ENCODE results near the gene RPS3. TPM values are rescaled to one million over a fixed set of nuclear protein-coding genes. Genes with fewer than 3 reads are reported as not detected.

RPS3 gene
- total RNA-seq, 2 experiments from 2014 or later, result 2,828 to 2,853 TPM

DNA sequence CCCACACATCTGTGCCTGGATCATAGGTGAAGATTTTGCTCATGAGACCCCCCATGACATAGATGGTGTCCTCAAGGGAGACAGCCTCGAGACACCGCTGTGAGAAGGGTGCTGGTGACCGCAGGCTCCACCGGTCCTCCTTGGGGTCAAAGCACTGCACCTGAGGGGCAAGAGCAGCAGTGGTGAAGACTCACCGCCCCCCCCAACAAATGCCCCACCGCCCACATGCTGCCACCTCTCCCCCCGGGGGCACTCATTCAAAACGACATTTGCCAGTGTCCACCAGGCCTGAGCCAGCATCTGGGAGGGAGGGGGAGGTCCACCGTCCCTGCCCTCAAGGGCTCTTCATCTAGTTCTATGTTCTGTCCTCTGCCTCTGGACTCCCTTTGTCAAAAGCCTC is 24.4 kb downstream of the RPS3 start:
- ChIA-PET CTCF (no interaction called here), POLR2A (interaction anchor here (2.4 kb wide), 1 partner anchor 16 kb away, joined by 6 read pairs; no protein-coding TSS in a partner anchor)
- Mint-ChIP-seq H3K36me3 (ENCODE audit: low read depth) (peaks cover under 1% of the 10 kb centered on the region), H3K4me1 (peaks cover 6% of the 10 kb centered on the region), H3K4me3 (no peak overlapping the region), H3K27me3 (peaks cover 13% of the 10 kb centered on the region), H3K27ac (no peak overlapping the region), H3K9me3 (no peaks in the 10 kb centered on the region)
- DNase-seq, result no peak

DNA sequence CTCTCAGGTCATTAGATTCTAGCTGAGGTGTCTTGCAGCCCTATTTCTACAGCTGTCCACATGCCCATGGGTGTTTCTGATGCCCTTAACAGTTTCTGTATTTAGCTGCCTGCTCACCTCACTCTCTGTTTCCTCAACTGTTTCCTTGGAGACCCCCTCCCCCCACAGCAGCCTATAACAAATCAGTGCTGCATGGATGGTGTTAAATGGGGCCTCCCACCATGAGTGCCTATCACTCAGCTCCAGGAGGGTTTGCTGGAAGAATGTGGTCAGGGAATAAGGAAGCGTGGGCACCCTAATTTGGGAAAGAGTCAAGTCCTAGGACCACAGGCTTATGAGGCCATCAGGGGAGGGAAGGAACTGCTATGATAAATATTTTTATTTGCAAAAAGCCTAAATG is 25.1 kb downstream of the RPS3 start:
- POLR2A ChIA-PET, result no interaction called here
- Mint-ChIP-seq H3K9me3 (peaks cover 5% of the 10 kb centered on the region), H3K36me3 (ENCODE audit: low read depth) (peaks cover 7% of the 10 kb centered on the region), H3K4me3 (no peak overlapping the region), H3K27me3 (peaks cover 19% of the 10 kb centered on the region), H3K27ac (no peak overlapping the region), H3K4me1 (peaks cover 13% of the 10 kb centered on the region)
- no peak for DNase-seq
- CTCF ChIA-PET, result interaction anchor here (0.8 kb wide), 1 partner anchor 283 kb away, joined by 3 read pairs; no protein-coding TSS in a partner anchor

DNA sequence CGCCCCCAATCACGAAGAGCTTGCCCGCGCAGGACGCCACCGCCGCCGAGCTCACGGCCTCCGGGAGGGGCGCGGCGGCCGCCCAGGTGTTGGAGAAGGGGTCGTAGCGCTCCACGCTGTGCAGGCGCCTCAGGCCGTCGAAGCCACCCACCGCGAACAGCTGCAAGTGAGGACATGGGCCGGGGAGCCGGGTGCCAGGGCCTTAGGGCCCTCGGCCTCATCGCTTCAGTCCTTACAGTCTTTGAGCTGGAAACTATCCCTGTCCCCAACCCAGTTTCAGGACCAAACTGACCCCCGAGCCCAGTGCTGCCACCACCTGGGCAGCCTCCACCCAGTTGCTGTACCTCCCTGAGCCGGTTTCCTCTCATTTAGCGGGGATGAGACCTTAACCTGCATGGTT is 26.1 kb downstream of the RPS3 start:
- H3K4me1 Mint-ChIP-seq, result peaks cover 14% of the 10 kb centered on the region
- CTCF ChIA-PET, result interaction anchor here (0.7 to 2.1 kb wide), 6 partner anchors 10 to 108 kb away, joined by 3 to 7 read pairs (median 4); no protein-coding TSS in a partner anchor
- H3K36me3 Mint-ChIP-seq (ENCODE audit: low read depth), result peaks cover 8% of the 10 kb centered on the region
- peaks cover 20% of the 10 kb centered on the region for H3K27me3 Mint-ChIP-seq
- no peak for DNase-seq
- peaks cover 6% of the 10 kb centered on the region for H3K9me3 Mint-ChIP-seq
- POLR2A ChIA-PET, result interaction anchor here (0.6 kb wide), 1 partner anchor 9 kb away, joined by 3 read pairs; no protein-coding TSS in a partner anchor
- H3K4me3 Mint-ChIP-seq, result no peak overlapping the region
- H3K27ac Mint-ChIP-seq, result no peak overlapping the region

DNA sequence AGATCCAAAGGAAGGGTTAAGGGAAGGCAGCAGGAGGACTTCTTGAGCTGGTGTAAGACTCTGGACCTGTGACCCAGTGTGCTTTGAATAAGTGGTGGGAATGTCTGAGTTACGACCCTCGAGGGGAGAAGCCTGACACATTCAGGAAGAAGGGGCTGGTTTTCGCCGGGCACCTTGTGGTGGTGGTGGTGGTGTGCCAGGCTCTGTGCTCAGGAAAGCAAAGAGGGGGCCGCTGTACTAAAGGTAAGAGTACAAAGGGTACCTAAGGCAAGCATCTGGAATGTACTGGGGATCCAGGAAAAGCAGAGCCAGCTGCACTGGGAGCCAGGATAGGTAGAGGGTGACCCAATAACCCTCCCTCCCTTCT is 27.4 kb downstream of the RPS3 start:
- ChIA-PET CTCF (interaction anchor here (0.8 to 2.1 kb wide), 5 partner anchors 10 to 106 kb away, joined by 3 to 7 read pairs (median 3); no protein-coding TSS in a partner anchor), POLR2A (no interaction called here)
- Mint-ChIP-seq H3K27me3 (peaks cover 33% of the 10 kb centered on the region), H3K27ac (no peak overlapping the region), H3K4me3 (no peak overlapping the region), H3K9me3 (peaks cover 6% of the 10 kb centered on the region), H3K36me3 (ENCODE audit: low read depth) (peaks cover 11% of the 10 kb centered on the region), H3K4me1 (peaks cover 27% of the 10 kb centered on the region)
- no peak for DNase-seq

- peaks cover 27% of the 10 kb centered on the region for H3K4me1 Mint-ChIP-seq
- no peak for DNase-seq
- POLR2A ChIA-PET, result no interaction called here
- H3K27me3 Mint-ChIP-seq, result peaks cover 38% of the 10 kb centered on the region
- H3K4me3 Mint-ChIP-seq, result no peak overlapping the region
- H3K9me3 Mint-ChIP-seq, result peaks cover 6% of the 10 kb centered on the region
- peaks cover 11% of the 10 kb centered on the region for H3K36me3 Mint-ChIP-seq (ENCODE audit: low read depth)
- CTCF ChIA-PET, result interaction anchor here (0.8 kb wide), 1 partner anchor 10 kb away, joined by 3 read pairs; no protein-coding TSS in a partner anchor
- no peak overlapping the region for H3K27ac Mint-ChIP-seq
Measured at GRCh38 chr11:75427181-75427580, 27.9 kb downstream of the RPS3 start.

DNA sequence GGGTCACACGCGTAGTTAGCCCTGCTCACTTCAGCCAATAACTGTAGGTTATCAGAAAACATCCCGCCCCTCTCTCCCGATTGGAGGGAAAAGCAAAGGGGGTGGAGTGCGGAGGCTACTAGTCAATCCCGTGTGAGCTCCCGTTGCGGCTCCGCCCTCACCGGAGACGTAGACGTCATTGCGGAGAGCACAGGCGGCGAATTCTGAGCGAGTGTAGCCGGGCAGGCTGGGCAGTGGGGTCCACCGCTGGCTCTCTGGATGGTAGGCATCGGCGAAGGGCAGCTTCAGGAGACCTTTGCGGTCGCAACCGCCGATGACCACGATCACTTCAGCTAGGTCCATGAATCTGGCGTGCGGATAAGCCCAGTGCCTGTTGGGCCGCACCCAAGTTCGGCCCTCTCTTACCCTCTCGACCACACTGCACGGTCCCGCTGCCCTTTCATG is 29.0 kb downstream of the RPS3 start:
- POLR2A ChIA-PET, result interaction anchor here (1.0 to 3.0 kb wide), 2 partner anchors 13 to 28 kb away, joined by 6 to 11 read pairs; no protein-coding TSS in a partner anchor
- H3K4me3 Mint-ChIP-seq, result peak overlapping the region; percentile 51
- peaks cover 11% of the 10 kb centered on the region for H3K36me3 Mint-ChIP-seq (ENCODE audit: low read depth)

GRCh38 chr11:75428989-75429640 is 29.8 kb downstream of the RPS3 start:
- H3K4me3 Mint-ChIP-seq, result peak overlapping the region; percentile 64
- no peak for DNase-seq
- peaks cover 52% of the 10 kb centered on the region for H3K27me3 Mint-ChIP-seq
- H3K27ac Mint-ChIP-seq, result no peak overlapping the region
- H3K4me1 Mint-ChIP-seq, result peaks cover 31% of the 10 kb centered on the region
- ChIA-PET POLR2A (interaction anchor here (0.8 to 3.6 kb wide), 12 partner anchors 8 to 133 kb away, joined by 3 to 24 read pairs (median 4); partner anchors contain the start of genes GDPD5 and SERPINH1), CTCF (interaction anchor here (1.1 to 1.5 kb wide), 7 partner anchors 15 to 240 kb away, joined by 3 to 7 read pairs (median 4); partner anchors contain the start of genes GDPD5 and MAP6)
- H3K36me3 Mint-ChIP-seq (ENCODE audit: low read depth), result peaks cover 13% of the 10 kb centered on the region
- peaks cover 6% of the 10 kb centered on the region for H3K9me3 Mint-ChIP-seq

More for the DNA sequence above, 29.0 kb downstream of the RPS3 start:
- Mint-ChIP-seq H3K27ac (no peak overlapping the region), H3K9me3 (peaks cover 6% of the 10 kb centered on the region), H3K27me3 (peaks cover 49% of the 10 kb centered on the region), H3K4me1 (peaks cover 30% of the 10 kb centered on the region)
- CTCF ChIA-PET, result interaction anchor here (0.8 to 1.3 kb wide), 5 partner anchors 8 to 74 kb away, joined by 3 to 5 read pairs (median 3); no protein-coding TSS in a partner anchor
- peak; percentile 72 for DNase-seq

DNA sequence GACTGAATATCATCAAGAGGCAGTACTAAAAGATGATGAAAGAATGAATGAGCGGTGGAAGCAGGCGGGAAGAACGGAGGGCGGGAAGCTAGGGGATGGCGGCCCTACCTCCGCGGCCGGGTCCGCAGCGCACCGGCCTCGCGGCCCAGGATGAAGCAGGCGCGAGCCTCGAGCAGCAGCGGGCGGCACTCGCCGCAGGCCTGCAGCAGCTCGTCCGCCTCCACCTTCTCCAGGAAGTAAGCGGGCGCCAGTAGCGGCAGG is 30.3 kb downstream of the RPS3 start:
- Mint-ChIP-seq H3K36me3 (ENCODE audit: low read depth) (peaks cover 16% of the 10 kb centered on the region), H3K9me3 (peaks cover 6% of the 10 kb centered on the region), H3K4me1 (peaks cover 31% of the 10 kb centered on the region), H3K27me3 (peaks cover 52% of the 10 kb centered on the region), H3K4me3 (peak overlapping the region; percentile 64), H3K27ac (no peak overlapping the region)
- CTCF ChIA-PET, result interaction anchor here (1.1 to 1.5 kb wide), 5 partner anchors 15 to 239 kb away, joined by 3 to 7 read pairs (median 4); partner anchors contain the start of genes GDPD5 and MAP6
- no peak for DNase-seq
- POLR2A ChIA-PET, result interaction anchor here (0.8 to 3.6 kb wide), 12 partner anchors 9 to 132 kb away, joined by 3 to 24 read pairs (median 4); partner anchors contain the start of genes GDPD5 and SERPINH1

DNA sequence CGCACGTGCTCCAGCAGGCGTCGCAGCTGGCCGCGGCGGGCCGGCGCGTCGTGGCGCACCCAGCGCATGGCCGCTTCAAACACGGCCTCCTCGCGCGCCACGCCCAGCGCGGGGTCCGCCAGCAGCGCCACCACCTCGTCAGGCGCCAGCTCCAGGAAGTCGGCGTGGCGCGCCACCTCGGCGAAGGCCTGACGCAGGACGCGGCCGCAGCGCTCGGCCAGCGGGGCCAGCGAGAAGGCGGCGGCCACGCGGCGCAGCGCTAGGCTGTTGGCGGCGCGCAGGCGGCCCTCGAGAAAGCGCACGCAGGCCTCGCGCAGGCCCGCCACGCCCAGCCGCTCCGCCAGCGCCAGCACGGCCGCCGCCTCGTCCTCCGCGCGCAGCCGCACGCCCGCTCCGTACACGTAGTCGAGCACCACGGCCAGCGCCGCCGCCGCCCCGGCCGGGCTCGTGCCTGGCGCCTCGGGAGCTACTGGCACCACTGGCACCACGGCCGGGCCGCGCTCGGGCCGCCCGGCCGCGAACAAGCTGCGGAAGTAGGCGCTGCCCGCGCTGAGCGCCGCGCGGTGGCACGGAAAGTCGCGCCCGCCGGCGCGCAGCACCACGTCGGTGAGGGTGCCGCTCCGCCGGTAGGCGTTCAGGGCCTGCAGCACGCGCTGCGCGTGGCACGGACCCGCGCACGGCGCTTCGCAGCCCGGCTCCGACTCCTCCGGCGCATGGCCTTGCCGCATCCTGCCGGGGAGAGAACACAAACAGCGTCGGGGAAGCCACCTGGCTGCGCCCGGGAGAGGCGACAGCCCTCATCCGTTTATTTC is 30.8 kb downstream of the RPS3 start:
- Mint-ChIP-seq H3K36me3 (ENCODE audit: low read depth) (peaks cover 16% of the 10 kb centered on the region), H3K4me3 (peak overlapping the region; percentile 73), H3K4me1 (peaks cover 31% of the 10 kb centered on the region), H3K9me3 (peaks cover 6% of the 10 kb centered on the region), H3K27ac (peak overlapping the region; percentile 54), H3K27me3 (peaks cover 52% of the 10 kb centered on the region)
- ChIA-PET POLR2A (interaction anchor here (0.8 to 3.6 kb wide), 13 partner anchors 9 to 132 kb away, joined by 3 to 24 read pairs (median 4); partner anchors contain the start of genes GDPD5 and SERPINH1), CTCF (interaction anchor here (1.1 to 1.5 kb wide), 5 partner anchors 14 to 239 kb away, joined by 3 to 7 read pairs (median 4); partner anchors contain the start of genes GDPD5 and MAP6)
- peak; percentile 72 for DNase-seq

- no peak for DNase-seq
- ChIA-PET POLR2A (interaction anchor here (0.9 to 3.6 kb wide), 7 partner anchors 9 to 94 kb away, joined by 3 to 24 read pairs (median 4); partner anchors contain the start of gene GDPD5), CTCF (interaction anchor here (1.1 to 4.8 kb wide), 6 partner anchors 14 to 291 kb away, joined by 3 to 16 read pairs (median 5); partner anchors contain the start of gene MAP6)
- peak overlapping the region; percentile 73 for H3K4me3 Mint-ChIP-seq
- peaks cover 52% of the 10 kb centered on the region for H3K27me3 Mint-ChIP-seq
- peaks cover 31% of the 10 kb centered on the region for H3K4me1 Mint-ChIP-seq
- peaks cover 17% of the 10 kb centered on the region for H3K36me3 Mint-ChIP-seq (ENCODE audit: low read depth)
- peaks cover 6% of the 10 kb centered on the region for H3K9me3 Mint-ChIP-seq
- H3K27ac Mint-ChIP-seq, result peak overlapping the region; percentile 54
Measured at GRCh38 chr11:75430714-75431532, 31.6 kb downstream of the RPS3 start.

GRCh38 chr11:75431533-75432525 is 32.5 kb downstream of the RPS3 start:
- Mint-ChIP-seq H3K27me3 (peaks cover 52% of the 10 kb centered on the region), H3K9me3 (peaks cover 6% of the 10 kb centered on the region), H3K27ac (no peak overlapping the region), H3K4me1 (peaks cover 31% of the 10 kb centered on the region), H3K4me3 (no peak overlapping the region), H3K36me3 (ENCODE audit: low read depth) (peaks cover 20% of the 10 kb centered on the region)
- ChIA-PET CTCF (interaction anchor here (1.1 to 4.8 kb wide), 4 partner anchors 13 to 292 kb away, joined by 3 to 16 read pairs (median 4); no protein-coding TSS in a partner anchor), POLR2A (interaction anchor here (0.9 to 3.6 kb wide), 4 partner anchors 31 to 213 kb away, joined by 3 to 24 read pairs (median 4); partner anchors contain the start of gene GDPD5)
- DNase-seq, result no peak

All from activated CD4-positive, alpha-beta memory T cell treated with anti-CD3 and anti-CD28 coated beads, Interleukin-2, amount 10 ng/mL, durations not matched to agents 7 days and 5 days (primary cell).